IMR-90 (cell line): Measurements from ENCODE around the gene UBE2O. TPM values are rescaled to one million over a fixed set of nuclear protein-coding genes. Genes with fewer than 3 reads are reported as not detected.

ENCODE experiments used
- ATAC-seq: fragments of 200-7000 bp; cut with Tn5 transposase; 2 replicates; pipeline ENCODE4 v1.9.1; 2020; ENCODE audit warnings: low read depth, mild to moderate bottlenecking, moderate library complexity
- BruUV-seq: library from RNA; stranded (reverse); fragments of 400-500 nt; replicated peaks from 2 replicates; lab custom pipeline; 2021; lab: Mats Ljungman, UMichigan
- CTCF ChIA-PET: fragments of 300-600 bp; formaldehyde crosslinking; extraction: SDS; loops from one replicate; lab custom pipeline; 2021; ENCODE audit warnings: antibody characterized with exemption; lab: Yijun Ruan, JAX
- POLR2A ChIA-PET: fragments of 300-600 bp; sonication (Branson Sonifier 250); formaldehyde crosslinking; loops from one replicate; lab custom pipeline; 2022; ENCODE audit warnings: antibody characterized with exemption; ENCODE audit not compliant: unreplicated experiment; lab: Charles Lee
- DNase-seq: peaks from one replicate; pipeline ENCODE4 v3.0.0; 2013
- H2AFZ ChIP-seq: replicated peaks from 2 replicates; pipeline ENCODE3; 2013; ENCODE audit warnings: low read length, mild to moderate bottlenecking; ENCODE audit not compliant: poor library complexity
- H2AK5ac ChIP-seq: 2 replicates; pipeline ENCODE4 v1.6.1; 2013; ENCODE audit warnings: low read depth, low read length, inconsistent platforms
- H2AK9ac ChIP-seq: replicated peaks from 2 replicates; pipeline ENCODE3; 2013; ENCODE audit warnings: mild to moderate bottlenecking, low read depth, low read length, moderate library complexity; ENCODE audit not compliant: poor library complexity
- H2BK120ac ChIP-seq: 2 replicates; pipeline ENCODE4 v1.6.1; 2013; ENCODE audit warnings: low read depth, low read length, inconsistent platforms
- H2BK15ac ChIP-seq: 3 replicates; pipeline ENCODE4 v1.6.1; 2013; ENCODE audit warnings: low read depth, low read length, inconsistent platforms
- H2BK20ac ChIP-seq: 2 replicates; pipeline ENCODE4 v1.6.1; 2013; ENCODE audit warnings: low read depth, mild to moderate bottlenecking, inconsistent platforms, low read length, moderate library complexity
- H2BK5ac ChIP-seq: 2 replicates; pipeline ENCODE4 v1.6.1; 2013; ENCODE audit warnings: mild to moderate bottlenecking, low read depth, low read length, inconsistent platforms; ENCODE audit not compliant: poor library complexity, severe bottlenecking
- H3K14ac ChIP-seq: replicated peaks from 2 replicates; pipeline ENCODE4 v1.6.1; 2013; ENCODE audit warnings: low read depth, low read length, inconsistent platforms
- H3K18ac ChIP-seq: 2 replicates; pipeline ENCODE4 v1.6.1; 2013; ENCODE audit warnings: low read depth, low read length, control low read depth
- H3K23ac ChIP-seq: 2 replicates; pipeline ENCODE4 v1.6.1; 2013; ENCODE audit warnings: low read depth, low read length, inconsistent platforms
- H3K27ac ChIP-seq: 2 replicates; pipeline ENCODE4 v1.5.1; 2013; ENCODE audit warnings: mild to moderate bottlenecking, control low read depth, low read length; ENCODE audit not compliant: insufficient read depth
- H3K27me3 ChIP-seq: 2 replicates; pipeline ENCODE4 v1.6.1; 2013; ENCODE audit warnings: low read length; ENCODE audit not compliant: control insufficient read depth, insufficient read depth
- H3K36me3 ChIP-seq: 2 replicates; pipeline ENCODE4 v1.6.1; 2013; ENCODE audit warnings: low read length, mixed read lengths; ENCODE audit not compliant: control insufficient read depth, insufficient read depth
- H3K4ac ChIP-seq: 2 replicates; pipeline ENCODE4 v1.6.1; 2013; ENCODE audit warnings: low read depth, low read length, inconsistent platforms
- H3K4me1 ChIP-seq: 2 replicates; pipeline ENCODE4 v1.6.1; 2013; ENCODE audit warnings: low read length, mixed read lengths; ENCODE audit not compliant: control insufficient read depth, insufficient read depth
- H3K4me2 ChIP-seq: 2 replicates; pipeline ENCODE4 v1.6.1; 2013; ENCODE audit warnings: low read depth, mild to moderate bottlenecking, control low read depth, low read length, moderate library complexity
- H3K4me3 ChIP-seq: 2 replicates; pipeline ENCODE4 v1.5.1; 2013; ENCODE audit warnings: low read depth, mild to moderate bottlenecking, control low read depth, low read length, moderate library complexity; ENCODE audit not compliant: insufficient read depth
- H3K56ac ChIP-seq: 2 replicates; pipeline ENCODE4 v1.6.1; 2013; ENCODE audit warnings: low read length, inconsistent platforms; ENCODE audit not compliant: insufficient read depth; ENCODE audit errors: extremely low read depth
- H3K79me1 ChIP-seq, 2 experiments: 2 replicates each; pipeline ENCODE4 v1.6.1; 2013; ENCODE audit warnings: low read length in 2 of 2, inconsistent platforms in 1 of 2, low read depth in 1 of 2
- H3K9ac ChIP-seq: 2 replicates; pipeline ENCODE4 v1.6.1; 2013; ENCODE audit warnings: low read depth, low read length, control low read depth
- H3K9me1 ChIP-seq: 2 replicates; pipeline ENCODE4 v1.6.1; 2013; ENCODE audit warnings: low read length, inconsistent platforms; ENCODE audit not compliant: insufficient read depth
- H3K9me3 ChIP-seq: 2 replicates; pipeline ENCODE4 v1.6.1; 2013; ENCODE audit warnings: low read length; ENCODE audit not compliant: control insufficient read depth, insufficient read depth
- H4K20me1 ChIP-seq: 2 replicates; pipeline ENCODE4 v1.6.1; 2013; ENCODE audit warnings: low read length, inconsistent platforms; ENCODE audit not compliant: insufficient read depth
- H4K5ac ChIP-seq: 2 replicates; pipeline ENCODE4 v1.6.1; 2013; ENCODE audit warnings: mild to moderate bottlenecking, low read depth, low read length, control low read depth
- H4K8ac ChIP-seq, 2 experiments: 2 replicates each; pipeline ENCODE4 v1.6.1; 2013; ENCODE audit warnings: low read depth in 2 of 2, low read length in 2 of 2, control low read depth in 1 of 2, inconsistent platforms in 1 of 2
- H4K91ac ChIP-seq: 2 replicates; pipeline ENCODE4 v1.6.1; 2013; ENCODE audit warnings: low read depth, low read length, inconsistent platforms; ENCODE audit not compliant: insufficient read depth
- CEBPB ChIP-seq: IDR thresholded peaks from 2 replicates; pipeline ENCODE4 v1.6.1; 2012; ENCODE audit warnings: low read depth, low read length, improper control_type of control experiment
- CHD1 ChIP-seq: IDR thresholded peaks from 2 replicates; pipeline ENCODE4 v1.6.1; 2012; ENCODE audit warnings: low read depth, low read length, improper control_type of control experiment
- ELK1 ChIP-seq: fragments of 150-350 bp; IDR thresholded peaks from 2 replicates; pipeline ENCODE4 v1.6.1; 2016; ENCODE audit warnings: low read depth, mild to moderate bottlenecking, low read length, moderate library complexity, borderline replicate concordance
- WGBS, 2 experiments: methylation state at CpG; one replicate each; pipeline versions ENCODE4 v1.1.5 to v1.1.7; 2013; ENCODE audit warnings: missing lambda C conversion rate in 2 of 2; ENCODE audit not compliant: insufficient read length in 1 of 2; ENCODE audit errors: extremely low coverage in 2 of 2; 5-methylcytosine and 5-hydroxymethylcytosine counted together
- dilution Hi-C: fragments of 300-500 bp; cut with HindIII; formaldehyde crosslinking; loops from one replicate; pipeline ENCODE4 v1.14.3; 2018; ENCODE audit warnings: low sequenced_read_pairs; ENCODE audit not compliant: unreplicated experiment
- in situ Hi-C: fragments of 300-500 bp; cut with MboI; formaldehyde crosslinking; loops from 3 replicates; pipeline ENCODE4 v1.14.3; 2019; ENCODE audit warnings: low sequenced_read_pairs, inconsistent platforms, mixed read lengths
- intact Hi-C: fragments of 100-400 bp; cut with micrococcal nuclease; formaldehyde crosslinking; loops from 2 replicates; pipeline ENCODE4 v1.10.0; 2022
- polyA plus RNA-seq, 3 experiments: library from polyadenylated mRNA; depleted of rRNA; stranded (reverse); fragments of >200 nt; gene quantifications; 2 replicates each; pipeline ENCODE4 v1.2.3, GENCODE V29; 2012; ENCODE audit warnings: low replicate concordance in 1 of 3
- total RNA-seq: library from RNA; depleted of rRNA; stranded (reverse); fragments of >200 nt; gene quantifications from 2 replicates; pipeline ENCODE4 v1.2.3, GENCODE V29; 2012

Gene UBE2O
- total and polyA plus RNA-seq, 2 of the 4 experiments (the other 2 are of a cell fraction) = 17.6 TPM

DNA sequence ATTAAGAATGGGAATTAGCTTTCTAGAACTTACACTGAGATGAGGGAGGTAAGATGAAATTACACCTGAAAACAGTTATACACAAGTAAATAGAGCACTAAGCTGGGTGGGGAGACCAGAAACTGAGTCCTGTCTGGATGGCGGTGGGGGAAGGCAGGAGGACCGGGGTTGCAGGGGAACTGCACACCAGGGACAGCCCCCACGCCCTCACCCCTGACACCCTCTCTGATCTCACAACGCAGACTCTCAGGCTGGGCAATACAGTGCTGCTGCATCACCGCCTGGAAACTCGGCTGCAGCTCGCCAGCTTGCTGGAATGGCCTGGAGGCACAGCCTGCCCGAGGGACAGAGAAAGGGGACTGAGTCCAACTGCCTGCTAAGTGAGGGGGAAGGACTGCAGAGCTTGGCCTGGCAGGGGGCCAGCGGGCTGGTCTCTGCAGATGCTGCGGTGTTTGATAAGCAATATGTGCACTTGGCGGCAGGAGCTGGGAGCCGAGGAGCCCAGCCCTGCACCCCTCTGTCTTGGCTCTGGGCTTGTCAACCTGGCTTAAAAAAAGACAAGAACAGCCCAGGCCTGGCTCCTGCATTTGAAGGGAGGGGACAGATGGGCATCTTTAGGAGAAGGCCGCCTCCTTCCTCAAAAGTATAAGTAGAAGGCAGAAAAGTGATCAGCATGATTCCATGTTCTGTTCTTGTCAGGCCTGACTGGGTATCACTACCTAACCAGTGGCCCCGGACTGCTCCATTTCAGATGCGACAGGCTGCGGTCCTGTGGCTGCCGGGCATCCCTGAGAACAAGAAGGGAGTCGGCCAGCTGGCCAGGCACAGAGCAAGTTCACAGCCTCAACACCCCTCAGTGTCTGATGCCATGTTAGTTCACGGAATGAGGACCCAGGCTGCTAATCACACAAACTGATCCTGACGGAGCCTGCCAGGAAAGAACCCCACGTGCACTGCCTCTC lies 38.3 kb downstream of the UBE2O start:
- POLR2A ChIA-PET = no interaction called here

More for the DNA sequence above, 38.3 kb downstream of the UBE2O start:
- H3K9ac ChIP-seq = no peak overlapping the region
- H3K27ac ChIP-seq = no peak overlapping the region
- peaks cover 7% of the 10 kb centered on the region for H3K4me1 ChIP-seq
- no peak overlapping the region for H3K56ac ChIP-seq
- H3K4me2 ChIP-seq = no peak overlapping the region
- peaks cover 7% of the 10 kb centered on the region for H3K36me3 ChIP-seq
- H2BK20ac ChIP-seq = no peak overlapping the region
- peak; percentile 69 for DNase-seq
- CTCF ChIA-PET = interaction anchor here (1.1 to 1.7 kb wide), 3 partner anchors 17 to 44 kb away, joined by 3 to 8 read pairs (median 5); no protein-coding TSS in a partner anchor
- H3K14ac ChIP-seq = no peak overlapping the region; the same call in 1 of the 2 replicates
- H4K91ac ChIP-seq = no peak overlapping the region
- H4K8ac ChIP-seq = no peak overlapping the region
- ATAC-seq = peak; percentile 86
- H3K4me3 ChIP-seq = no peak overlapping the region
- BruUV-seq = no TSS peak
- intact Hi-C loops (no loop called here), in situ Hi-C loops (no loop called here), dilution Hi-C loops (no loop called here)
- H3K23ac ChIP-seq = no peak overlapping the region
- no peak overlapping the region for H2BK15ac ChIP-seq
- H3K9me3 ChIP-seq = no peaks in the 10 kb centered on the region
- no peaks in the 10 kb centered on the region for H3K27me3 ChIP-seq
- H3K4ac ChIP-seq = no peak overlapping the region
- H2AK9ac ChIP-seq = no peak overlapping the region
- 47% methylated on average over 11 of the region's 21 CpGs; no CpG with 5 or more reads in 1 of the 2 experiments for WGBS, 2 experiments
- H2AFZ ChIP-seq = peak overlapping the region; percentile 76
- peaks cover 16% of the 10 kb centered on the region for H3K9me1 ChIP-seq
- no peak for TF ChIP-seq CHD1
- TF ChIP-seq CEBPB = no peak
- no peak for TF ChIP-seq ELK1
- peaks cover 72% of the 10 kb centered on the region for H4K20me1 ChIP-seq
- no peak overlapping the region for H2BK120ac ChIP-seq
- no peak overlapping the region for H4K5ac ChIP-seq
- no peak overlapping the region for H2BK5ac ChIP-seq
- no peak overlapping the region for H3K18ac ChIP-seq
- H2AK5ac ChIP-seq = peak overlapping the region; percentile 2; the same call in 1 of the 2 replicates
- H3K79me1 ChIP-seq = peaks cover 55 to 84% of the 10 kb centered on the region in 2 experiments
